Measurements from ENCODE around the gene STK32B. TPM values are rescaled to one million over a fixed set of nuclear protein-coding genes. Genes with fewer than 3 reads are reported as not detected.
A peak's percentile ranks its signal among the peaks of the same experiment; 100 is the strongest.

STK32B gene
- total and polyA plus RNA-seq, 12 donors = 0.12 to 0.68 (median 0.34) TPM

DNA sequence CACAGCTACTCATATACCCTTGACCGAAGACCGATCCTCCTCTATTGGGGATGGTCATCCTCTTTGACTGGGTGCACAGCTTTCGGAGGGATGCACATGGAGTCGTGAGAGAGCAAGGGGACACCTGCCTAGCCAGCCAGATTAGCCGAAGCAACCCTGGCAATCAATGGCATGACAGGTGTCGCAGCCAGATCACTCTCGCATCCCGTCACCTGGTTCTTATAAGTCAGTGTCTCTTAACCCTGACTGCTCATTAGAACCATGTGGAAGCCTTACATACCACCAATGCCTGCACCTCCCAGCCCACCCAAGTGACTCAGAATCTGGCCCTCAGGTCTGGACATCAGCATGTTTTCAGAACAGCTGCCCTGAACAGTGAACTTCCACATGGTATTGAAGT is 407.4 kb downstream of the STK32B start:
- no peaks in the 10 kb centered on the region for H3K4me1 ChIP-seq
- DNase-seq (no peak), ATAC-seq (no peak)
- intact Hi-C loops (cut with DNase I) = no loop called here
- TF ChIP-seq, protein P1, sequence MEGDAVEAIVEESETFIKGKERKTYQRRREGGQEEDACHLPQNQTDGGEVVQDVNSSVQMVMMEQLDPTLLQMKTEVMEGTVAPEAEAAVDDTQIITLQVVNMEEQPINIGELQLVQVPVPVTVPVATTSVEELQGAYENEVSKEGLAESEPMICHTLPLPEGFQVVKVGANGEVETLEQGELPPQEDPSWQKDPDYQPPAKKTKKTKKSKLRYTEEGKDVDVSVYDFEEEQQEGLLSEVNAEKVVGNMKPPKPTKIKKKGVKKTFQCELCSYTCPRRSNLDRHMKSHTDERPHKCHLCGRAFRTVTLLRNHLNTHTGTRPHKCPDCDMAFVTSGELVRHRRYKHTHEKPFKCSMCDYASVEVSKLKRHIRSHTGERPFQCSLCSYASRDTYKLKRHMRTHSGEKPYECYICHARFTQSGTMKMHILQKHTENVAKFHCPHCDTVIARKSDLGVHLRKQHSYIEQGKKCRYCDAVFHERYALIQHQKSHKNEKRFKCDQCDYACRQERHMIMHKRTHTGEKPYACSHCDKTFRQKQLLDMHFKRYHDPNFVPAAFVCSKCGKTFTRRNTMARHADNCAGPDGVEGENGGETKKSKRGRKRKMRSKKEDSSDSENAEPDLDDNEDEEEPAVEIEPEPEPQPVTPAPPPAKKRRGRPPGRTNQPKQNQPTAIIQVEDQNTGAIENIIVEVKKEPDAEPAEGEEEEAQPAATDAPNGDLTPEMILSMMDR (IDR thresholded peaks at IDR 0.05) = no peak
- H3K27ac ChIP-seq = no peak overlapping the region
- peaks cover 0 to 5% (median 0%) of the 10 kb centered on the region in 7 donors for H3K27me3 ChIP-seq
- WGBS, 2 donors = 92 to 93% methylated on average over 8 of the region's 8 CpGs
- H3K36me3 ChIP-seq = no peaks in the 10 kb centered on the region
- no peaks in the 10 kb centered on the region for H3K9me3 ChIP-seq
- no peak overlapping the region for H3K4me3 ChIP-seq

DNA sequence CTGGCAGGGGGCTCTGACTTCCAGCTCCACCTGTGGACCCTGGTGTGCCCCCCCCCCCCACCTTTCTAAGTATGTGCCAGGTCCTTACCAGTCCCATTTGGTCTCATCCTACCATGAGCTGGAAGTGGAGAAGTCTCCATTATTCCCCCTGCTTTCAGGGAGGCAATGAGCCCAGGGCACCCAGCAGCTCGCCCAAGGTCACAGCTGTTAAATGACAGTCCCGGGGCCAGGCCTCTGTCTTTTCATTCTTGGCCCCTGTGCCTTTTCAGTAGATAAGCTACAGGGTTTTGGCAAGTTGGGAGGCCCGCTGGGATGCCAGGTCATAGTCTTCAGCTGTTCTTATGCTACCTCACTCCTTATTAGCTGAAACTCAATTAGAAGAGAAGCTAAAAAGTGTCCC is 408.0 kb downstream of the STK32B start:
- Histone ChIP-seq H3K4me1 (no peaks in the 10 kb centered on the region), H3K36me3 (no peaks in the 10 kb centered on the region), H3K27me3 (peaks cover 0 to 5% (median 0%) of the 10 kb centered on the region in 7 donors), H3K27ac (no peak overlapping the region), H3K4me3 (no peak overlapping the region), H3K9me3 (no peaks in the 10 kb centered on the region)
- DNase-seq = no peak
- TF ChIP-seq, protein P1 (IDR thresholded peaks at IDR 0.05) = no peak
- WGBS, 2 donors = 61 to 70% methylated on average over 3 of the region's 3 CpGs
- no peak for ATAC-seq
- intact Hi-C loops (cut with DNase I) = no loop called here

DNA sequence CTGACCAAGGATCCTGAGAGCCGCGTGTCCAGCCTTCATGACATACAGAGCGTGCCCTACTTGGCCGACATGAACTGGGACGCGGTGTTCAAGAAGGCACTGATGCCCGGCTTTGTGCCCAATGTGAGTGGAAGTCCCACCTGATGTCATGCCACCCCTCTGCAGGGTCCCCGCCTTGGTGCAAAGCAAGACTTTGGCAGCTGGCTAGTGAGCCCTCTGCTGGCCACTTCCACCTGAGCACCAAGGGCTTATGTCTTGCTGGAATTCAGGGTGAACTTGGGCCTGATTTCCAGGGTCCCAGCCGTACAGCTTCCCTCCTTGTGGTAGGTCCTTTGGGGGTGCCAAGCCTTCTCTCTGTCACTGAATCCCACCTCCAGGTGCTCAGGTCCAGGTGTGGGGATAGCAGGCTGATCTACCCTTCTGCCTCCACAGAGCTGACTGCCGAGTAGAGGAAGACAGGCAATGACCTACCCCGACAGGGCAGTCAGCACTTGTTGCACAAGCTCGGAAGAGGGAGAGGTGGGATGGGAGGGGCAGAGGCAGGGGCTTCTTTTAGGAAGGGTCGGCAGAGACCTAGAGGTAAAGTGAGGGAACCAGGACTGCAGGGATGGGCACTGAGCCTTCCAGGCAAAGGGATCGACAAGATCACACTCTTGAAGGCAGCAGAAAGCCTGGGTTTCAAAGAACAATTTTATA is 409.0 kb downstream of the STK32B start:
- H3K27me3 ChIP-seq = peaks cover 0 to 5% (median 0%) of the 10 kb centered on the region in 7 donors
- H3K9me3 ChIP-seq = no peaks in the 10 kb centered on the region
- 71 to 73% methylated on average over 14 of the region's 14 CpGs for WGBS, 2 donors
- no peak for ATAC-seq
- TF ChIP-seq, protein P1 (IDR thresholded peaks at IDR 0.05) = peak in 8 of 9 donors; percentile 8 to 54 (median 40)
- intact Hi-C loops (cut with DNase I) = loop anchor here in 3 of 10 donors (5.0 to 10.0 kb wide), 2 partner anchors 405 to 408 kb away; partner anchors contain the start of gene STK32B (in 3 of the 3)
- H3K4me1 ChIP-seq = no peaks in the 10 kb centered on the region
- no peaks in the 10 kb centered on the region for H3K36me3 ChIP-seq
- DNase-seq = no peak
- H3K27ac ChIP-seq = no peak overlapping the region
- H3K4me3 ChIP-seq = no peak overlapping the region

DNA sequence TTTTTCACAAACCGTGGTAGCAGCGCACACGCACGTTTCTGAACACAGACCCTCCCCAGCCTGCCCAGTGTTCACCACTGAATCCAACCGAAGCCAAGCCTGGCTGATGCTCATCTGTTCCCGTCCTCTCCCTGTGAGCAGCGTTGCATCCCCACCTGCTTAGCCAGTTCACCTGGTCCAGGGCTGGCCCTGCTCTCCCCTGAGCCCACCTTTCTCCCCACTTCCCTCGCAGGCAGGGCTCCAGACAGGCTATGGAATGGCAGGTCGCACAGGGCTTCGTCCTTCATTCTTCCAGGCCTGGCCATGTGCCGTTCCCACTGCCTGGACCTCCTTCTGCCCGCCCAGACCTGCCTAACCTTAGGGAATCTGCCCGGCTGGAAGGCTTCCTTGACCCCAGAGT is 410.2 kb downstream of the STK32B start:
- Histone ChIP-seq H3K9me3 (no peaks in the 10 kb centered on the region), H3K4me3 (no peak overlapping the region), H3K4me1 (no peaks in the 10 kb centered on the region), H3K36me3 (no peaks in the 10 kb centered on the region), H3K27ac (no peak overlapping the region), H3K27me3 (peaks cover 0 to 5% (median 0%) of the 10 kb centered on the region in 7 donors)
- DNase-seq (no peak), ATAC-seq (no peak)
- intact Hi-C loops (cut with DNase I) = loop anchor here in 3 of 10 donors (5.0 to 10.0 kb wide), 2 partner anchors 407 to 409 kb away; partner anchors contain the start of gene STK32B (in 3 of the 3)
- WGBS, 2 donors = 84 to 88% methylated on average over 13 of the region's 13 CpGs
- TF ChIP-seq, protein P1 (IDR thresholded peaks at IDR 0.05) = no peak

All from heart right ventricle (tissue), 16 donors.